Testis (tissue), 2 donors: Measurements from ENCODE around the gene BRAP.

ENCODE experiments used
- CTCF ChIP-seq, 3 experiments: fragments of 450-650 bp in 2 of 3; fragments of 200-600 bp in 1 of 3; sonication (generic) in 1 of 3; IDR thresholded peaks; one replicate each; pipeline ENCODE4 v1.5.1; 2016 to 2019; ENCODE audit warnings: antibody characterized with exemption in 3 of 3, mild to moderate bottlenecking in 2 of 3, moderate library complexity in 1 of 3
- POLR2A ChIP-seq: fragments of 450-650 bp; IDR thresholded peaks from one replicate; pipeline ENCODE4 v1.6.1; 2017; ENCODE audit warnings: antibody characterized with exemption, mild to moderate bottlenecking, moderate library complexity

- no peak for TF ChIP-seq CTCF (IDR thresholded peaks at IDR 0.05)
- no peak for TF ChIP-seq POLR2A
Measured at GRCh38 chr12:111596985-111597830, 88.5 kb downstream of the BRAP start.
